Keratinocyte (primary cell): Measurements from ENCODE around the gene SHISA4.

Experiments
- CTCF ChIP-seq, 3 experiments: IDR thresholded peaks in 1 of 3; conservative IDR thresholded peaks in 1 of 3; optimal IDR thresholded peaks in 1 of 3; 2 replicates in 2 of 3; 3 replicates in 1 of 3; pipeline versions ENCODE3 to v1.5.1; 2011; ENCODE audit warnings: low read length in 3 of 3, mild to moderate bottlenecking in 3 of 3, moderate library complexity in 2 of 3, control low read depth in 1 of 3, inconsistent platforms in 1 of 3; ENCODE audit not compliant: insufficient read depth in 2 of 3; ENCODE audit errors: extremely low read depth in 1 of 3
- EZH2 ChIP-seq: IDR thresholded peaks from one replicate; pipeline ENCODE4 v1.6.1; 2012; ENCODE audit warnings: inconsistent platforms, mild to moderate bottlenecking, low read length, moderate library complexity

- TF ChIP-seq EZH2 (no peak), CTCF (optimal IDR thresholded peaks at IDR 0.05 in 1 of 3, IDR thresholded peaks at IDR 0.05 in 1 of 3, conservative IDR thresholded peaks at IDR 0.05 in 1 of 3; ENCODE audit: extremely low read depth in 1 of 3, insufficient read depth in 2 of 3, low read length in 3 of 3) (no peak)
These were observed 28.8 kb downstream of the SHISA4 start for GRCh38 chr1:201917362-201918033.
